Lower leg skin (tissue), 4 donors: ENCODE results near the gene PSMD13. TPM values are rescaled to one million over a fixed set of nuclear protein-coding genes. Genes with fewer than 3 reads are reported as not detected.

Experiments used
- DNase-seq, 2 donors: peaks; one replicate each; pipeline ENCODE4 v3.0.0-alpha.2; 2019; ENCODE audit warnings: low spot score in 2 of 2
- H3K4me3 ChIP-seq: fragments of 200-600 bp; sonication (generic); 2 replicates; pipeline ENCODE4 v1.5.1; 2017; ENCODE audit warnings: mild to moderate bottlenecking, low read depth; ENCODE audit not compliant: poor library complexity, severe bottlenecking
- CTCF ChIP-seq, 3 donors: fragments of 450-650 bp; IDR thresholded peaks; one replicate each; pipeline ENCODE4 v1.5.1; 2016; ENCODE audit warnings: antibody characterized with exemption in 3 of 3, mild to moderate bottlenecking in 3 of 3, moderate library complexity in 2 of 3
- POLR2A ChIP-seq, 2 donors: fragments of 450-650 bp; IDR thresholded peaks; one replicate each; pipeline ENCODE4 v1.6.1; 2016 to 2017; ENCODE audit warnings: antibody characterized with exemption in 2 of 2, mild to moderate bottlenecking in 1 of 2, moderate library complexity in 1 of 2
- WGBS, 2 donors: methylation state at CpG; one replicate each; pipeline ENCODE4 v1.1.5; 2018; 5-methylcytosine and 5-hydroxymethylcytosine counted together
- intact Hi-C: fragments of 100-400 bp; cut with DNase I; formaldehyde crosslinking; loops from one replicate; pipeline ENCODE4 v1.15.0; 2023; ENCODE audit warnings: low total_unique reads
- total RNA-seq, 4 donors: library from RNA; depleted of rRNA; stranded (reverse); fragments of >200 nt; gene quantifications; one replicate each; pipeline ENCODE4 v1.1.0, GENCODE V29; 2016

Gene PSMD13
- total RNA-seq, 4 donors from 2014 or later, result 65.1 to 115 (median 90.8) TPM

DNA sequence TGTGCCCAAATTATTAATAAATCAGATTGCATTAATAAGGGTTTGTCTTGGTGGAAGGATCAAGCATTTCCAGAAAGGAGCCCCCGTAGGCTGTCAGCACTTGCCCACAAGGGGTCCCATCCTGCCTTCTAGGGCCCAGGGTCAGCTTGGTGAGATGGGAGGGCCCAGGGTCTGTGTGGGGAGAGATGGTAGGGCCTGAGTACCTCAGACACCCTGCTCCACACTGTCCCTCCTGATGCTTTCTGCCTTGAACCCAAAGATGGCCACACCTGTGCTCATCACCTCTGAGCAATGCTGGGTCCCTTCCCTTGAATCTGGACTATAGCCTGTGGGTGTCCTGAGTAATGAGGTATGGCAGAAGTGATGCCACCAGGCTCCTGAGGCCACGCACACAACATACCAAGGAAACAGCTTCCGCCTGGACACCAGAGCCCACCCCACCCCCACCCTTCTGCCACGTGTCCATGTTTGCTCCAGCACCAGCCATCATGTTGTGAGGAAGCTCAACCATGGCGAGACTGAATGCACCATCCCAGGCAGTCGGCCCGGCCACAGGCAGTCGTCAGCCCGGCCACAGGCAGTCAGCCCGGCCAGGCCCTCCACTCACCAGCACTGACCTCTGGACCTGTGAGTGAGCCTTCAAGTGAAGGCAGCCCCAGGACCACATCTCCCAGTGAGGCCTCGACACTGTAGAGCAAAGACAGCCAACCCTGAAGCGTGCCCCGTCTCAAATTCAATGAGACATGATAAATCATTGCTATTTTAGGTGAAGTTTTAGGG, 36.4 kb upstream of the PSMD13 start:
- no peak overlapping the region for H3K4me3 ChIP-seq
- intact Hi-C loops, result no loop called here
- 89 to 92% methylated on average over 8 to 12 of the region's 13 CpGs for WGBS, 2 donors
- TF ChIP-seq POLR2A (IDR thresholded peaks at IDR 0.05) (no peak), CTCF (IDR thresholded peaks at IDR 0.05) (no peak)
- peak in 1 of 2 donors; percentile 85 for DNase-seq

DNA sequence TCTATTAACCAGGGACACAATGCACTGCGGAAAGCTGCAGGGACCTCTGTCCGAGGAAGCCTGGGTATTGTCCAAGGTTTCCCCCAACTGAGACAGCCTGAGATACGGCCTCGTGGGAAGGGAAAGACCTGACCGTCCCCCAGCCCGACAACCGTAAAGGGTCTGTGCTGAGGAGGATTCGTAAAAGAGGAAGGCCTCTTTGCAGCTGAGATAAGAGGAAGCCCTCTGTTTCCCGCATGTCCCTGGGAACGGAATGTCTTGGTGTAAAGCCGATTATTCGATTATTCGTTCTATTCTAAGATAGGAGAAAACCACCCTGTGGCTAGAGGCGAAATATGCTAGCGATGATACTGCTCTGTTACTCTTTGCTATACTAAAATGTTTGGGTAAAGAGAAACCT, 34.8 kb upstream of the PSMD13 start:
- no peak overlapping the region for H3K4me3 ChIP-seq
- intact Hi-C loops, result no loop called here
- WGBS, 2 donors, result 72 to 78% methylated on average over 15 of the region's 15 CpGs
- peak in 1 of 2 donors; percentile 74 for DNase-seq
- no peak for TF ChIP-seq CTCF (IDR thresholded peaks at IDR 0.05)
- no peak for TF ChIP-seq POLR2A (IDR thresholded peaks at IDR 0.05)

- intact Hi-C loops, result no loop called here
- peak in 1 of 2 donors; percentile 67 for DNase-seq
- 80 to 82% methylated on average over 8 of the region's 8 CpGs for WGBS, 2 donors
- TF ChIP-seq POLR2A (IDR thresholded peaks at IDR 0.05) (no peak), CTCF (IDR thresholded peaks at IDR 0.05) (no peak)
- no peak overlapping the region for H3K4me3 ChIP-seq
These were observed 34.3 kb upstream of the PSMD13 start for GRCh38 chr11:202490-202889.

DNA sequence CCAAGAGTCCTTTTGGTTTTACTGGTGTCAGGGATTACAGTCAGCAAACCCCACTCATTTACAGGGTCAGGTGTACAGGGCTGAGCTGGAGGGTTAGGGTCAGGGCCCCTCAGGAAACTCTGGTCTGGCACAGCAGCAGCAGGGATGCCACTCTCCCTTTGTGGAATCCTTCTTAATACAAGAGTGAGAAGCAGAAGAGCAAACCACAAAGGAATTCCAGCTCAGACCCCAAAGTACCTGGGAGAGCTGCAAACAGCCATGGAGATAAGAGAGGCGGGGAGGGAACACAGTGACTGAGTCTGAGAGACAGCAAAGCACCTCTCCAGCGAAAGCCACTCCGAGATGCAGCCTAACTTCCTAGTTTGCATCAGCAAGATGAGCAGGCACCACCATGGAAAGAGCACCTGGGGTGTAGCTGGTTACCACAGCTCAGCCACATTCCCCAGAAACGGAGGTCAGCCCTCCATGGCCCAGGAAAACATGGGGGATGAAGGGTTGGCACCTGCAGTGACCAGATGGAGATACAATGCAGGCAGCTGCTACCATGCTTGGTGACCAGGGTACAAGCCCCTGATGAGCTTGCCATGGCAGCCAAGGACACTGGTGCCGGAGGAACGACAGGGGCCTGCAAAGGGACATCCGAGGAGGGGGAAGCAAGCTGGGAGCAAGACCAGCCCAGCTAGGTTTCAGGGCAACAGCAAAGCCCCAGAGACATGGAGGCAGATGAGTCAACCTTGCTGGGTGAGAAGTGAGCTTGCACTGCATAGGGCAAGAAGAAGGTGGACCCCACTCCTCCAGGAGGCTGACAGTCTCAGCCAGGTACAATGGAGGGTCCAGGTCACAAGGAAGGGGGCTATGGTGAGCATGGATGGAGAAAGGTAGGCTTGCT, 33.5 kb upstream of the PSMD13 start:
- WGBS, 2 donors, result 86 to 89% methylated on average over 7 of the region's 7 CpGs
- intact Hi-C loops, result no loop called here
- TF ChIP-seq POLR2A (IDR thresholded peaks at IDR 0.05) (no peak), CTCF (IDR thresholded peaks at IDR 0.05) (no peak)
- peak; percentile 13 to 52 for DNase-seq
- H3K4me3 ChIP-seq, result no peak overlapping the region

GRCh38 chr11:203945-204586, 32.7 kb upstream of the PSMD13 start:
- TF ChIP-seq POLR2A (IDR thresholded peaks at IDR 0.05), result no peak
- no peak for TF ChIP-seq CTCF (IDR thresholded peaks at IDR 0.05)
- 91 to 93% methylated on average over 4 of the region's 4 CpGs for WGBS, 2 donors
- DNase-seq, result peak; percentile 9 to 58
- intact Hi-C loops, result no loop called here
- H3K4me3 ChIP-seq, result no peak overlapping the region
